Esophagus squamous epithelium (tissue), 4 donors: ENCODE data around the gene FAM53B.

Source experiments
- CTCF ChIP-seq, 6 experiments: fragments of 450-650 bp in 4 of 6; fragments of 200-600 bp in 2 of 6; sonication (generic) in 2 of 6; IDR thresholded peaks; one replicate each; pipeline ENCODE4 v1.5.1; 2016 to 2019; ENCODE audit warnings: antibody characterized with exemption in 6 of 6, mild to moderate bottlenecking in 4 of 6, moderate library complexity in 4 of 6
- POLR2A ChIP-seq, 4 donors: fragments of 450-650 bp; IDR thresholded peaks; one replicate each; pipeline ENCODE4 v1.6.1; 2017; ENCODE audit warnings: antibody characterized with exemption in 4 of 4, mild to moderate bottlenecking in 4 of 4, moderate library complexity in 3 of 4

- no peak for TF ChIP-seq CTCF (IDR thresholded peaks at IDR 0.05)
- TF ChIP-seq POLR2A (IDR thresholded peaks at IDR 0.05): no peak
Measured at GRCh38 chr10:124591123-124591495, 153.1 kb downstream of the FAM53B start.
